ENCODE measurements around the gene SF3A2. TPM values are rescaled to one million over a fixed set of nuclear protein-coding genes. Genes with fewer than 3 reads are reported as not detected.

Gene SF3A2
- total and polyA plus RNA-seq, 4 donors, result 37.2 to 113 (median 63.0) TPM

GRCh38 chr19:2195361-2195760 lies 41.3 kb upstream of the SF3A2 start:
- DNase-seq (no peak), ATAC-seq (ENCODE audit: insufficient read depth, low FRiP score) (no peak)
- Histone ChIP-seq H3K36me3 (ENCODE audit: control insufficient read depth in 4 of 4, insufficient read depth in 4 of 4, low read length in 4 of 4) (peaks cover 0 to 69% (median 22%) of the 10 kb centered on the region in 4 donors), H3K9ac (ENCODE audit: insufficient read depth in 1 of 2, low read length in 2 of 2) (no peak overlapping the region), H3K4me1 (ENCODE audit: control insufficient read depth in 5 of 5, insufficient read depth in 5 of 5, low read length in 5 of 5) (no peaks in the 10 kb centered on the region), H3K4me3 (no peak overlapping the region), H3K27me3 (ENCODE audit: control insufficient read depth in 3 of 3, insufficient read depth in 3 of 3, low read length in 2 of 3) (no peaks in the 10 kb centered on the region), H3K9me3 (ENCODE audit: control insufficient read depth in 4 of 4, insufficient read depth in 3 of 4, low read length in 3 of 4) (no peaks in the 10 kb centered on the region), H3K27ac (ENCODE audit: low read depth in 1 of 2, low read length in 1 of 2) (no peak overlapping the region)
- WGBS, 2 donors, result 94 to 97% methylated on average over 13 of the region's 13 CpGs
- no peak for TF ChIP-seq CTCF (IDR thresholded peaks at IDR 0.05; ENCODE audit: control extremely low read depth, extremely low read depth)

- no peaks in the 10 kb centered on the region for H3K4me1 ChIP-seq (ENCODE audit: control insufficient read depth in 5 of 5, insufficient read depth in 5 of 5, low read length in 5 of 5)
- no peak overlapping the region for H3K27ac ChIP-seq (ENCODE audit: low read depth in 1 of 2, low read length in 1 of 2)
- no peak overlapping the region for H3K4me3 ChIP-seq
- DNase-seq (no peak), ATAC-seq (ENCODE audit: insufficient read depth, low FRiP score) (no peak)
- 95 to 97% methylated on average over 18 to 19 of the region's 19 CpGs for WGBS, 2 donors
- no peak for TF ChIP-seq CTCF (IDR thresholded peaks at IDR 0.05; ENCODE audit: control extremely low read depth, extremely low read depth)
- H3K27me3 ChIP-seq (ENCODE audit: control insufficient read depth in 3 of 3, insufficient read depth in 3 of 3, low read length in 2 of 3), result no peaks in the 10 kb centered on the region
- no peaks in the 10 kb centered on the region for H3K9me3 ChIP-seq (ENCODE audit: control insufficient read depth in 4 of 4, insufficient read depth in 3 of 4, low read length in 3 of 4)
- peaks cover 0 to 66% (median 22%) of the 10 kb centered on the region in 4 donors for H3K36me3 ChIP-seq (ENCODE audit: control insufficient read depth in 4 of 4, insufficient read depth in 4 of 4, low read length in 4 of 4)
- H3K9ac ChIP-seq (ENCODE audit: insufficient read depth in 1 of 2, low read length in 2 of 2), result no peak overlapping the region
Measured at GRCh38 chr19:2195914-2196313, 40.7 kb upstream of the SF3A2 start.

- Histone ChIP-seq H3K4me1 (ENCODE audit: control insufficient read depth in 5 of 5, insufficient read depth in 5 of 5, low read length in 5 of 5) (no peaks in the 10 kb centered on the region), H3K4me3 (no peak overlapping the region), H3K9ac (ENCODE audit: insufficient read depth in 1 of 2, low read length in 2 of 2) (no peak overlapping the region), H3K27me3 (ENCODE audit: control insufficient read depth in 3 of 3, insufficient read depth in 3 of 3, low read length in 2 of 3) (no peaks in the 10 kb centered on the region), H3K36me3 (ENCODE audit: control insufficient read depth in 4 of 4, insufficient read depth in 4 of 4, low read length in 4 of 4) (peaks cover 0 to 62% (median 17%) of the 10 kb centered on the region in 4 donors), H3K9me3 (ENCODE audit: control insufficient read depth in 4 of 4, insufficient read depth in 3 of 4, low read length in 3 of 4) (no peaks in the 10 kb centered on the region), H3K27ac (ENCODE audit: low read depth in 1 of 2, low read length in 1 of 2) (no peak overlapping the region)
- WGBS, 2 donors, result 94 to 95% methylated on average over 15 of the region's 15 CpGs
- no peak for DNase-seq
- ATAC-seq (ENCODE audit: insufficient read depth, low FRiP score), result no peak
- TF ChIP-seq CTCF (IDR thresholded peaks at IDR 0.05; ENCODE audit: control extremely low read depth, extremely low read depth), result no peak
Measured at GRCh38 chr19:2197270-2197669, 39.4 kb upstream of the SF3A2 start.

- H3K27ac ChIP-seq (ENCODE audit: low read depth in 1 of 2, low read length in 1 of 2), result no peak overlapping the region
- ATAC-seq (ENCODE audit: insufficient read depth, low FRiP score) (no peak), DNase-seq (no peak)
- no peaks in the 10 kb centered on the region for H3K27me3 ChIP-seq (ENCODE audit: control insufficient read depth in 3 of 3, insufficient read depth in 3 of 3, low read length in 2 of 3)
- H3K9ac ChIP-seq (ENCODE audit: insufficient read depth in 1 of 2, low read length in 2 of 2), result no peak overlapping the region
- H3K4me3 ChIP-seq, result no peak overlapping the region
- TF ChIP-seq CTCF (IDR thresholded peaks at IDR 0.05; ENCODE audit: control extremely low read depth, extremely low read depth), result no peak
- H3K4me1 ChIP-seq (ENCODE audit: control insufficient read depth in 5 of 5, insufficient read depth in 5 of 5, low read length in 5 of 5), result no peaks in the 10 kb centered on the region
- 85 to 94% methylated on average over 11 to 22 of the region's 22 CpGs for WGBS, 2 donors
- H3K36me3 ChIP-seq (ENCODE audit: control insufficient read depth in 4 of 4, insufficient read depth in 4 of 4, low read length in 4 of 4), result peaks cover 0 to 59% (median 16%) of the 10 kb centered on the region in 4 donors
- H3K9me3 ChIP-seq (ENCODE audit: control insufficient read depth in 4 of 4, insufficient read depth in 3 of 4, low read length in 3 of 4), result no peaks in the 10 kb centered on the region
Measured at GRCh38 chr19:2198317-2198716, 38.3 kb upstream of the SF3A2 start.

All from lung (tissue), 12 donors.